ENCODE measurements around the gene TRMU.

TRMU gene

GRCh38 chr22:46286941-46287872, 48.3 kb upstream of the TRMU start:
- no peak for TF ChIP-seq CSDC2 (CRISPR knock-in tag; IDR thresholded peaks at IDR 0.05)
- no peak for TF ChIP-seq ZFP30 (CRISPR knock-in tag; IDR thresholded peaks at IDR 0.05)
- TF ChIP-seq TOX (CRISPR knock-in tag; IDR thresholded peaks at IDR 0.05; ENCODE audit: borderline replicate concordance) = no peak
- no peak for TF ChIP-seq ZNF70 (CRISPR knock-in tag; IDR thresholded peaks at IDR 0.05)

GRCh38 chr22:46287873-46288751, 47.4 kb upstream of the TRMU start:
- TF ChIP-seq CSRNP3 (CRISPR knock-in tag; IDR thresholded peaks at IDR 0.05) (no peak), TOX (CRISPR knock-in tag; IDR thresholded peaks at IDR 0.05; ENCODE audit: borderline replicate concordance) (no peak), ZNF70 (CRISPR knock-in tag; IDR thresholded peaks at IDR 0.05) (no peak), ZNF8 (CRISPR knock-in tag; IDR thresholded peaks at IDR 0.05) (no peak), OSR1 (CRISPR knock-in tag; IDR thresholded peaks at IDR 0.05) (no peak), ZNF565 (CRISPR knock-in tag; conservative IDR thresholded peaks at IDR 0.05; ENCODE audit: low read depth) (no peak), BACH2 (CRISPR knock-in tag; IDR thresholded peaks at IDR 0.05; ENCODE audit: borderline replicate concordance) (no peak), PPARA (CRISPR knock-in tag; IDR thresholded peaks at IDR 0.05; ENCODE audit: borderline replicate concordance) (no peak)
- ATAC-seq = no peak

More at GRCh38 chr22:46286941-46287872, 48.3 kb upstream of the TRMU start:
- ATAC-seq = no peak

GRCh38 chr22:46288846-46289243, 46.7 kb upstream of the TRMU start:
- TF ChIP-seq TSHZ2 (CRISPR knock-in tag; IDR thresholded peaks at IDR 0.05) = no peak
- TF ChIP-seq ARNTL (CRISPR knock-in tag; IDR thresholded peaks at IDR 0.05; ENCODE audit: borderline replicate concordance, low read depth) = no peak
- no peak for TF ChIP-seq PPARA (CRISPR knock-in tag; IDR thresholded peaks at IDR 0.05; ENCODE audit: borderline replicate concordance)
- TF ChIP-seq BACH2 (CRISPR knock-in tag; IDR thresholded peaks at IDR 0.05; ENCODE audit: borderline replicate concordance) = no peak
- no peak for TF ChIP-seq ZNF70 (CRISPR knock-in tag; IDR thresholded peaks at IDR 0.05)
- TF ChIP-seq CSRNP3 (CRISPR knock-in tag; IDR thresholded peaks at IDR 0.05) = no peak
- no peak for TF ChIP-seq TCF4 (CRISPR knock-in tag; IDR thresholded peaks at IDR 0.05; ENCODE audit: borderline replicate concordance)
- no peak for TF ChIP-seq RARB (CRISPR knock-in tag; IDR thresholded peaks at IDR 0.05)
- ATAC-seq = no peak

GRCh38 chr22:46289244-46289891, 46.1 kb upstream of the TRMU start:
- ATAC-seq = no peak
- no peak for TF ChIP-seq ZNF565 (CRISPR knock-in tag; conservative IDR thresholded peaks at IDR 0.05; ENCODE audit: low read depth)
- no peak for TF ChIP-seq GLIS3 (CRISPR knock-in tag; IDR thresholded peaks at IDR 0.05)
- no peak for TF ChIP-seq BACH2 (CRISPR knock-in tag; IDR thresholded peaks at IDR 0.05; ENCODE audit: borderline replicate concordance)
- no peak for TF ChIP-seq POU6F1 (CRISPR knock-in tag; IDR thresholded peaks at IDR 0.05; ENCODE audit: borderline replicate concordance, low read depth)
- no peak for TF ChIP-seq ZNF8 (CRISPR knock-in tag; IDR thresholded peaks at IDR 0.05)
- TF ChIP-seq ZNF70 (CRISPR knock-in tag; IDR thresholded peaks at IDR 0.05) = no peak
- no peak for TF ChIP-seq TCF4 (CRISPR knock-in tag; IDR thresholded peaks at IDR 0.05; ENCODE audit: borderline replicate concordance)
- no peak for TF ChIP-seq SNAI2 (CRISPR knock-in tag; IDR thresholded peaks at IDR 0.05)
- TF ChIP-seq ESRRG (CRISPR knock-in tag; IDR thresholded peaks at IDR 0.05) = no peak
- TF ChIP-seq ISL1 (CRISPR knock-in tag; IDR thresholded peaks at IDR 0.05) = no peak
- no peak for TF ChIP-seq OSR1 (CRISPR knock-in tag; IDR thresholded peaks at IDR 0.05)
